ENCODE data around the gene RIMS1. TPM values are rescaled to one million over a fixed set of nuclear protein-coding genes. Genes with fewer than 3 reads are reported as not detected.

The RIMS1 gene
- total RNA-seq, 1 experiment from 2014 or later, result 1.1 TPM

GRCh38 chr6:71906813-71907212 lies 20.5 kb downstream of the RIMS1 start (continued):
- no peak for TF ChIP-seq IRF1 (CRISPR knock-in tag; IDR thresholded peaks at IDR 0.05)
- TF ChIP-seq NFYB (CRISPR knock-in tag; conservative IDR thresholded peaks at IDR 0.05; ENCODE audit: low read depth), result no peak
- TF ChIP-seq ELF4 (CRISPR knock-in tag; IDR thresholded peaks at IDR 0.05; ENCODE audit: low read depth), result no peak
- no peak for TF ChIP-seq ZMAT4 (CRISPR knock-in tag; IDR thresholded peaks at IDR 0.05)
- no peak for TF ChIP-seq ZNF263 (CRISPR knock-in tag; IDR thresholded peaks at IDR 0.05; ENCODE audit: low read depth)
- no peak for TF ChIP-seq ZNF281 (CRISPR knock-in tag; IDR thresholded peaks at IDR 0.05)
- TF ChIP-seq SP1 (CRISPR knock-in tag; conservative IDR thresholded peaks at IDR 0.05), result no peak

- no peak overlapping the region for H3K4me3 Mint-ChIP-seq
- H3K4me1 Mint-ChIP-seq, result peaks cover 12% of the 10 kb centered on the region
- no peaks in the 10 kb centered on the region for H3K27me3 Mint-ChIP-seq (ENCODE audit: low read depth)
- H3K9me3 Mint-ChIP-seq, result no peaks in the 10 kb centered on the region
- no peak for DNase-seq (ENCODE audit: low spot score)
- no peak overlapping the region for H3K27ac Mint-ChIP-seq
- ATAC-seq, result no peak
- no peaks in the 10 kb centered on the region for H3K36me3 Mint-ChIP-seq
- ChIA-PET CTCF (no interaction called here), POLR2A (no interaction called here)
- TF ChIP-seq STAT6 (CRISPR knock-in tag; conservative IDR thresholded peaks at IDR 0.05; ENCODE audit: low read depth) (no peak), ATF1 (CRISPR knock-in tag; IDR thresholded peaks at IDR 0.05) (no peak)
Observed at GRCh38 chr6:71908162-71908765, 21.9 kb downstream of the RIMS1 start.

GRCh38 chr6:71913444-71914234 lies 27.3 kb downstream of the RIMS1 start:
- TF ChIP-seq ZNF423 (CRISPR knock-in tag; IDR thresholded peaks at IDR 0.05), result no peak
- TF ChIP-seq SMAD3 (CRISPR knock-in tag; IDR thresholded peaks at IDR 0.05; ENCODE audit: borderline replicate concordance), result no peak
- Mint-ChIP-seq H3K4me1 (0 out of 2 replicates have a peak, but pooled peaks cover 2% of the 10 kb centered on the region), H3K36me3 (no peaks in the 10 kb centered on the region), H3K4me3 (no peak overlapping the region), H3K9me3 (no peaks in the 10 kb centered on the region), H3K27ac (no peak overlapping the region; the same call in 1 of the 2 replicates), H3K27me3 (ENCODE audit: low read depth) (no peaks in the 10 kb centered on the region)
- POLR2A ChIA-PET, result no interaction called here
- ATAC-seq, result no peak
- CTCF ChIA-PET, result no interaction called here
- no peak for DNase-seq (ENCODE audit: low spot score)

GRCh38 chr6:71929047-71929446 lies 42.7 kb downstream of the RIMS1 start:
- Mint-ChIP-seq H3K4me3 (0 out of 2 replicates have a peak overlapping the region, but pooled peaks have one; percentile 3), H3K9me3 (peaks cover 17% of the 10 kb centered on the region), H3K27me3 (ENCODE audit: low read depth) (no peaks in the 10 kb centered on the region), H3K27ac (no peak overlapping the region; the same call in 1 of the 2 replicates), H3K36me3 (peaks cover 14% of the 10 kb centered on the region; the same call in 1 of the 2 replicates), H3K4me1 (peaks cover 20% of the 10 kb centered on the region)
- POLR2A ChIA-PET, result no interaction called here
- CTCF ChIA-PET, result no interaction called here
- peak; percentile 99 for ATAC-seq
- TF ChIP-seq ZNF423 (CRISPR knock-in tag; IDR thresholded peaks at IDR 0.05) (peak; percentile 71), NFE2L1 (CRISPR knock-in tag; IDR thresholded peaks at IDR 0.05) (no peak), ZMAT4 (CRISPR knock-in tag; IDR thresholded peaks at IDR 0.05) (peak; percentile 49; the same call in 1 of the 2 replicates), ATF1 (CRISPR knock-in tag; IDR thresholded peaks at IDR 0.05) (no peak)
- DNase-seq (ENCODE audit: low spot score), result peak; percentile 20

Data from WTC11 (cell line).